Measurements from ENCODE around the gene KIF1A.

DNA sequence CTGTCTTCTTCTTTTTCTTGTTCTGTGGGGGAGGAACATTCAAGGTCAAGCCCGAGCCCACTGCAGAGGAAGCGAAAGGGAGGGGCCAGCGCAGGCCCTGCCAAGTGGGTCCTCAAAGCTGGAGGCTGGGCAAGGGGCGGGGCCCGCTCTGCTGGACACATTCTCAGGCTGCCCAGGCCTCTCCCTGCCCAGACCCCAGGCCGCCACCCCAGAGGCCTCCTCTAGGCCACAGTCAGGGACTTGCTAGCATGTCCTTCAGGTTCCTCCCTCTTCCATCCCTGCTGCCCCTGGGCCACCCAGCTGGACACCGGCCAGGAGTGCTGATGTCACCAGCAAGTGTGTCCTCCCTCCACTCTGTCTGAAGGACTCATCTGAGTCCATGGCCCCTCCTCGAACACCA is 44.1 kb downstream of the KIF1A start:
- TF ChIP-seq POLR2A (IDR thresholded peaks at IDR 0.05; ENCODE audit: low read depth, low read length) (no peak), POLR2AphosphoS5 (IDR thresholded peaks at IDR 0.05; ENCODE audit: low read depth, low read length) (no peak)
